T-helper 1 cell treated with Interleukin-12 subunit alpha and Interleukin-12 subunit beta and Interleukin-4 antibody, amounts not matched to agents 30 μg/mL and 1 μg/mL, for 36 hours (primary cell): Measurements from ENCODE around the gene KLHL41.

Experiments used
- H3K27ac Mint-ChIP-seq: one replicate; pipeline ENCODE4 v1.8.0; 2021; ENCODE audit warnings: mild to moderate bottlenecking, mixed read lengths
- H3K27me3 Mint-ChIP-seq: one replicate; pipeline ENCODE4 v1.8.0; 2021; ENCODE audit warnings: low read depth, mixed read lengths
- H3K36me3 Mint-ChIP-seq: one replicate; pipeline ENCODE4 v1.8.0; 2021; ENCODE audit warnings: low read depth, mixed read lengths
- H3K4me1 Mint-ChIP-seq: one replicate; pipeline ENCODE4 v1.8.0; 2021; ENCODE audit warnings: low read depth, mixed read lengths
- H3K4me3 Mint-ChIP-seq: one replicate; pipeline ENCODE4 v1.8.0; 2021; ENCODE audit warnings: mild to moderate bottlenecking, moderate library complexity, mixed read lengths
- H3K9me3 Mint-ChIP-seq: one replicate; pipeline ENCODE4 v1.8.0; 2021; ENCODE audit warnings: mixed read lengths

The KLHL41 gene

GRCh38 chr2:169509298-169509885 lies at the start of gene KLHL41:
Gene KLHL41 (plus strand): TSS chr2:169509702. CDS start chr2:169509779, 77 bp downstream.
- Mint-ChIP-seq H3K4me1 (no peaks in the 10 kb centered on the region), H3K27me3 (peaks cover 5% of the 10 kb centered on the region), H3K36me3 (no peaks in the 10 kb centered on the region), H3K4me3 (no peak within 1 kb of the TSS), H3K27ac (no peak within 1 kb of the TSS), H3K9me3 (no peaks in the 10 kb centered on the region)

- peaks cover 3% of the 10 kb centered on the region for H3K27me3 Mint-ChIP-seq
- H3K9me3 Mint-ChIP-seq: no peaks in the 10 kb centered on the region
- H3K4me3 Mint-ChIP-seq: no peak overlapping the region
- no peaks in the 10 kb centered on the region for H3K36me3 Mint-ChIP-seq
- no peak overlapping the region for H3K27ac Mint-ChIP-seq
- no peaks in the 10 kb centered on the region for H3K4me1 Mint-ChIP-seq
These were observed 48.4 kb upstream of the KLHL41 start for GRCh38 chr2:169461143-169461542.

GRCh38 chr2:169462896-169463695 lies 46.4 kb upstream of the KLHL41 start:
- Mint-ChIP-seq H3K27me3 (peaks cover 3% of the 10 kb centered on the region), H3K4me3 (no peak overlapping the region), H3K36me3 (no peaks in the 10 kb centered on the region), H3K4me1 (no peaks in the 10 kb centered on the region), H3K27ac (no peak overlapping the region), H3K9me3 (no peaks in the 10 kb centered on the region)

GRCh38 chr2:169464466-169464865 lies 45.0 kb upstream of the KLHL41 start:
- Mint-ChIP-seq H3K27ac (no peak overlapping the region), H3K4me1 (no peaks in the 10 kb centered on the region), H3K4me3 (no peak overlapping the region), H3K9me3 (no peaks in the 10 kb centered on the region), H3K27me3 (peaks cover 3% of the 10 kb centered on the region), H3K36me3 (no peaks in the 10 kb centered on the region)

GRCh38 chr2:169464882-169465281 lies 44.6 kb upstream of the KLHL41 start:
- no peaks in the 10 kb centered on the region for H3K4me1 Mint-ChIP-seq
- H3K9me3 Mint-ChIP-seq: no peaks in the 10 kb centered on the region
- H3K27ac Mint-ChIP-seq: no peak overlapping the region

GRCh38 chr2:169468841-169469240 lies 40.7 kb upstream of the KLHL41 start:
- H3K9me3 Mint-ChIP-seq: no peaks in the 10 kb centered on the region
- no peak overlapping the region for H3K27ac Mint-ChIP-seq
- H3K4me3 Mint-ChIP-seq: no peak overlapping the region
- H3K4me1 Mint-ChIP-seq: no peaks in the 10 kb centered on the region
- no peaks in the 10 kb centered on the region for H3K36me3 Mint-ChIP-seq
- H3K27me3 Mint-ChIP-seq: peaks cover 3% of the 10 kb centered on the region

More at GRCh38 chr2:169464882-169465281, 44.6 kb upstream of the KLHL41 start:
- Mint-ChIP-seq H3K27me3 (peaks cover 3% of the 10 kb centered on the region), H3K4me3 (no peak overlapping the region), H3K36me3 (no peaks in the 10 kb centered on the region)

GRCh38 chr2:169469952-169470572 lies 39.4 kb upstream of the KLHL41 start:
- no peak overlapping the region for H3K27ac Mint-ChIP-seq
- H3K36me3 Mint-ChIP-seq: no peaks in the 10 kb centered on the region
- H3K27me3 Mint-ChIP-seq: no peaks in the 10 kb centered on the region
- no peak overlapping the region for H3K4me3 Mint-ChIP-seq
- H3K9me3 Mint-ChIP-seq: no peaks in the 10 kb centered on the region
- H3K4me1 Mint-ChIP-seq: no peaks in the 10 kb centered on the region

GRCh38 chr2:169472249-169472648 lies 37.3 kb upstream of the KLHL41 start:
- Mint-ChIP-seq H3K9me3 (no peaks in the 10 kb centered on the region), H3K27ac (no peak overlapping the region), H3K27me3 (peaks cover 4% of the 10 kb centered on the region), H3K4me1 (no peaks in the 10 kb centered on the region), H3K36me3 (no peaks in the 10 kb centered on the region), H3K4me3 (no peak overlapping the region)

- Mint-ChIP-seq H3K4me3 (no peak overlapping the region), H3K36me3 (no peaks in the 10 kb centered on the region), H3K9me3 (no peaks in the 10 kb centered on the region), H3K27me3 (peaks cover 4% of the 10 kb centered on the region), H3K27ac (no peak overlapping the region), H3K4me1 (peaks cover 8% of the 10 kb centered on the region)
These were observed 33.0 kb upstream of the KLHL41 start for GRCh38 chr2:169476459-169476858.

- H3K27ac Mint-ChIP-seq: no peak overlapping the region
- no peaks in the 10 kb centered on the region for H3K36me3 Mint-ChIP-seq
- H3K4me3 Mint-ChIP-seq: peak overlapping the region; percentile 30
- H3K27me3 Mint-ChIP-seq: peaks cover 4% of the 10 kb centered on the region
- peaks cover 8% of the 10 kb centered on the region for H3K4me1 Mint-ChIP-seq
- no peaks in the 10 kb centered on the region for H3K9me3 Mint-ChIP-seq
These were observed 31.2 kb upstream of the KLHL41 start for GRCh38 chr2:169478339-169478738.

- H3K27ac Mint-ChIP-seq: no peak overlapping the region
- no peaks in the 10 kb centered on the region for H3K36me3 Mint-ChIP-seq
- H3K27me3 Mint-ChIP-seq: peaks cover 4% of the 10 kb centered on the region
- peaks cover 8% of the 10 kb centered on the region for H3K4me1 Mint-ChIP-seq
- peak overlapping the region; percentile 89 for H3K4me3 Mint-ChIP-seq
- no peaks in the 10 kb centered on the region for H3K9me3 Mint-ChIP-seq
These were observed 30.7 kb upstream of the KLHL41 start for GRCh38 chr2:169478745-169479256.

- Mint-ChIP-seq H3K36me3 (no peaks in the 10 kb centered on the region), H3K27me3 (peaks cover 4% of the 10 kb centered on the region), H3K4me1 (peaks cover 8% of the 10 kb centered on the region), H3K27ac (peak within 1 kb of the TSS; percentile 45), H3K4me3 (peak within 1 kb of the TSS; percentile 89), H3K9me3 (no peaks in the 10 kb centered on the region)
These were observed 30.0 kb upstream of the KLHL41 start, which contains the start of gene BBS5 for GRCh38 chr2:169479257-169480078. Gene BBS5 (plus strand): TSS chr2:169479494. CDS start chr2:169479554, 60 bp downstream.

GRCh38 chr2:169480079-169480465 lies 29.4 kb upstream of the KLHL41 start:
- Mint-ChIP-seq H3K4me1 (peaks cover 8% of the 10 kb centered on the region), H3K4me3 (peak overlapping the region; percentile 89), H3K36me3 (no peaks in the 10 kb centered on the region), H3K9me3 (no peaks in the 10 kb centered on the region), H3K27ac (no peak overlapping the region), H3K27me3 (peaks cover 4% of the 10 kb centered on the region)

- H3K27me3 Mint-ChIP-seq: no peaks in the 10 kb centered on the region
- H3K4me3 Mint-ChIP-seq: no peak overlapping the region
- no peak overlapping the region for H3K27ac Mint-ChIP-seq
- H3K9me3 Mint-ChIP-seq: no peaks in the 10 kb centered on the region
- no peaks in the 10 kb centered on the region for H3K36me3 Mint-ChIP-seq
- no peaks in the 10 kb centered on the region for H3K4me1 Mint-ChIP-seq
These were observed 23.8 kb upstream of the KLHL41 start for GRCh38 chr2:169485650-169486138.
